Heart left ventricle (tissue), 16 donors: ENCODE data around the gene DCAF11. TPM values are rescaled to one million over a fixed set of nuclear protein-coding genes. Genes with fewer than 3 reads are reported as not detected.
A peak's percentile ranks its signal among the peaks of the same experiment; 100 is the strongest.

Experiments
- ATAC-seq, 4 donors: fragments of 200-7000 bp; cut with Tn5 transposase; one replicate each; pipeline ENCODE4 v1.9.1; 2020 to 2022; ENCODE audit warnings: moderate library complexity in 4 of 4, mild to moderate bottlenecking in 3 of 4, moderate number of reproducible peaks in 1 of 4
- DNase-seq, 5 donors: peaks; one replicate each; pipeline ENCODE4 v3.0.0-alpha.2; 2020
- H3K27ac ChIP-seq, 12 donors: fragments of 200-600 bp; sonication (generic) in 4 of 12; one replicate each; pipeline versions ENCODE4 v1.5.0 to v1.8.0; 2016 to 2022; ENCODE audit warnings: mild to moderate bottlenecking in 2 of 12
- H3K27me3 ChIP-seq, 9 donors: fragments of 200-600 bp; sonication (generic) in 2 of 9; one replicate each; pipeline versions ENCODE4 v1.5.1 to v1.8.0; 2016 to 2022; ENCODE audit warnings: mild to moderate bottlenecking in 3 of 9
- H3K36me3 ChIP-seq, 9 donors: fragments of 200-600 bp; sonication (generic) in 2 of 9; one replicate each; pipeline versions ENCODE4 v1.5.0 to v1.8.0; 2018 to 2022; ENCODE audit warnings: mild to moderate bottlenecking in 2 of 9
- H3K4me1 ChIP-seq, 12 donors: fragments of 200-600 bp; sonication (generic) in 4 of 12; one replicate each; pipeline versions ENCODE4 v1.5.0 to v1.8.0; 2016 to 2022; ENCODE audit warnings: mild to moderate bottlenecking in 3 of 12
- H3K4me3 ChIP-seq, 12 donors: fragments of 200-600 bp; sonication (generic) in 4 of 12; one replicate each; pipeline versions ENCODE4 v1.5.0 to v1.8.0; 2017 to 2022; ENCODE audit warnings: mild to moderate bottlenecking in 9 of 12, moderate library complexity in 4 of 12
- H3K9me3 ChIP-seq, 12 donors: fragments of 200-600 bp; sonication (generic) in 4 of 12; one replicate each; pipeline versions ENCODE4 v1.5.0 to v1.8.0; 2016 to 2022; ENCODE audit warnings: mild to moderate bottlenecking in 1 of 12
- POLR2A ChIP-seq, 2 donors: fragments of 450-650 bp; IDR thresholded peaks; one replicate each; pipeline ENCODE4 v1.6.1; 2017; ENCODE audit warnings: antibody characterized with exemption in 2 of 2, mild to moderate bottlenecking in 2 of 2, moderate library complexity in 2 of 2
- WGBS, 4 donors: extraction: QIAGEN DNeasy Blood & Tissue Kit in 2 of 4; methylation state at CpG; one replicate each; pipeline versions ENCODE4 v1.1.5 to v1.1.7; 2013 to 2018; 5-methylcytosine and 5-hydroxymethylcytosine counted together
- intact Hi-C, 10 donors: fragments of 100-400 bp; cut with DNase I; formaldehyde crosslinking; loops; one replicate each; pipeline versions ENCODE4 v1.11.1 to v1.14.2; 2022
- polyA plus RNA-seq, 2 donors: library from polyadenylated mRNA; stranded (reverse); fragments of 200-250 nt; gene quantifications; one replicate each; pipeline ENCODE4 v1.2.3, GENCODE V29; 2013
- total RNA-seq, 9 donors: library from RNA; depleted of rRNA in 2 of 9; stranded (reverse); fragments of >200 nt in 2 of 9; fragmentation: NEBNext Ultra II Directional in 3 of 9; extraction: Animal tissue kit (Norgen Biotek cat#: 25700) in 3 of 9; gene quantifications; one replicate each; pipeline versions ENCODE4 v1.1.0 to v1.2.4, GENCODE V29; 2016 to 2023
- TF ChIP-seq, protein P1 (sequence below), 12 donors: fragments of 200-600 bp; sonication (generic) in 4 of 12; IDR thresholded peaks; one replicate each; pipeline versions ENCODE4 v1.5.0 to v1.8.0; 2018 to 2022; ENCODE audit warnings: antibody characterized with exemption in 12 of 12, mild to moderate bottlenecking in 5 of 12
- donor health status: ischemic (EF 13 %, LVEDD 7.1; RV severe dilation, severe dysfunction).
- donor health status: healthy with polysubstance abuse.
- donor health status: DM: no; HTN: yes; CAD: no.
- donor health status: DM: no; HTN: no; CAD: no.
- donor health status: ischemic (EF 25% LVEDD 6.9; RV normal size, moderate dysfunction).
- donor health status: ischemic (EF 25% LVEDD 5.7; RV mildly dilated, moderate dysfunction).
- donor health status: healthy.
- donor health status: DM: yes; HTN: yes; CAD: no.
- donor health status: ischemic (EF 35%, LVEDD 5.7; RV mildly dilated, moderate dysfunction).
- donor health status: nonischemic (EF 11% LVEDD 7.7; RV severe dilation, severe dysfunction).
- donor health status: DM: yes; HTN: yes; CAD: no.
- donor health status: PGD.
- donor health status: ischemic (EF 29% LVEDD 5.4; RV normal size, mild dysfunction).
- donor health status: nonischemic (EF 23%, LVEDD 6.1; RV moderate dilation, normal function).

The DCAF11 gene
- total and polyA plus RNA-seq, 11 donors = 25.3 to 117 (median 75.0) TPM

DNA sequence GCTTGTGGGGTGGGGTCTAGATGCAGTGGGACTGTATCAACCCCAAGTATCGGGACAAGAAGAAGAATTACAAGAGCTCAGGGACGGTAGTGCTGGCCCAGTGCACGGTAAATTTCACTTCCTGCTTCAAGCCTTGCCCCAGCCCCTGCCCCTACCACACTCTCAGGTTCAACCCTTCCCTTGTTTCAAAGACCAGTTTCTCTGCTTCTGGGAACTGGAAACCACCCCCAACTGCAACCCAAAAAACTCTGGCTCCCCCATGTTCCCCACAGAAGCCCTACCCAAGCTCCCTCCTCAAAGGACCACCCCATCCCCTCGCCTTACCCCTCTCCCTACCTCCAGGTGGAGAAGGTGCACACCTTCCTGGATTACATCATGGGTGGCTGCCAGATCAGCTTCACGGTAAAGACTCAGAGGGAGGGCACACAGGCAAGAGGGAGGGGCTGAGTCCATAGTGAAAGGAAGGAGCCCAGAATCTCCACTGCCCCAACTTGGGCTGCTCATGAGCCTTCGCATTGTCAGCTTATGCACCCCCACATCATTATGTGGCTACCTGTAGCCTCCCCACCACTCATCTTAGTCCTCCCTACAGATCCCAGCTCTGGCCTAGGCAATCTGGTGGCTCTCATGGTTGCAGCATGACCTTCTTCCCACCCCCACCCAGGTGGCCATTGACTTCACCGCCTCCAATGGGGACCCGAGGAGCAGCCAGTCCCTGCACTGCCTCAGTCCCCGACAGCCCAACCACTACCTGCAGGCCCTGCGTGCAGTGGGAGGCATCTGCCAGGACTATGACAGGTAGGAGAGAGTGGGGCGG is 38.9 kb upstream of the DCAF11 start:
- intact Hi-C loops = no loop called here
- no peak overlapping the region for H3K27ac ChIP-seq
- H3K9me3 ChIP-seq = no peaks in the 10 kb centered on the region
- no peak for TF ChIP-seq POLR2A (IDR thresholded peaks at IDR 0.05)
- TF ChIP-seq, protein P1, sequence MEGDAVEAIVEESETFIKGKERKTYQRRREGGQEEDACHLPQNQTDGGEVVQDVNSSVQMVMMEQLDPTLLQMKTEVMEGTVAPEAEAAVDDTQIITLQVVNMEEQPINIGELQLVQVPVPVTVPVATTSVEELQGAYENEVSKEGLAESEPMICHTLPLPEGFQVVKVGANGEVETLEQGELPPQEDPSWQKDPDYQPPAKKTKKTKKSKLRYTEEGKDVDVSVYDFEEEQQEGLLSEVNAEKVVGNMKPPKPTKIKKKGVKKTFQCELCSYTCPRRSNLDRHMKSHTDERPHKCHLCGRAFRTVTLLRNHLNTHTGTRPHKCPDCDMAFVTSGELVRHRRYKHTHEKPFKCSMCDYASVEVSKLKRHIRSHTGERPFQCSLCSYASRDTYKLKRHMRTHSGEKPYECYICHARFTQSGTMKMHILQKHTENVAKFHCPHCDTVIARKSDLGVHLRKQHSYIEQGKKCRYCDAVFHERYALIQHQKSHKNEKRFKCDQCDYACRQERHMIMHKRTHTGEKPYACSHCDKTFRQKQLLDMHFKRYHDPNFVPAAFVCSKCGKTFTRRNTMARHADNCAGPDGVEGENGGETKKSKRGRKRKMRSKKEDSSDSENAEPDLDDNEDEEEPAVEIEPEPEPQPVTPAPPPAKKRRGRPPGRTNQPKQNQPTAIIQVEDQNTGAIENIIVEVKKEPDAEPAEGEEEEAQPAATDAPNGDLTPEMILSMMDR (IDR thresholded peaks at IDR 0.05) = no peak
- H3K27me3 ChIP-seq = peaks cover 0 to 39% (median 7%) of the 10 kb centered on the region in 9 donors
- no peaks in the 10 kb centered on the region for H3K36me3 ChIP-seq
- ATAC-seq (no peak), DNase-seq (no peak)
- WGBS, 4 donors = 75 to 80% (median 79%) methylated on average over 11 of the region's 11 CpGs
- H3K4me3 ChIP-seq = no peak overlapping the region
- H3K4me1 ChIP-seq = peaks cover 0 to 10% (median 2%) of the 10 kb centered on the region in 12 donors

DNA sequence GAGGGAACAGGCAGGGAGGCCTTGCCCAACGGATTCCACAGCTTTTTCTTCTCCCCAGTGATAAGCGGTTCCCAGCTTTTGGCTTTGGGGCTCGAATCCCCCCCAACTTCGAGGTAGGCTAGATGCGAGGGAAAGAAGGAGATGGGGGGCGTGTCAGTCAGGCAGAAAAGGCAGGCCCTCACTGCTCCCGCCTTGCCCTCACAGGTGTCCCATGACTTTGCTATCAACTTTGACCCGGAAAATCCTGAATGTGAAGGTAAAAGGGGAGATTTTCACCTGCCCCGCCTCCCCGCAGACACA is 38.3 kb upstream of the DCAF11 start:
- WGBS, 4 donors = 82 to 88% (median 86%) methylated on average over 9 to 10 of the region's 10 CpGs
- peak in 1 of 5 donors; percentile 15 for DNase-seq
- intact Hi-C loops = no loop called here
- Histone ChIP-seq H3K36me3 (no peaks in the 10 kb centered on the region), H3K4me3 (no peak overlapping the region), H3K27me3 (peaks cover 0 to 39% (median 9%) of the 10 kb centered on the region in 9 donors), H3K9me3 (no peaks in the 10 kb centered on the region), H3K4me1 (peaks cover 0 to 15% (median 6%) of the 10 kb centered on the region in 12 donors), H3K27ac (no peak overlapping the region)
- no peak for ATAC-seq
- TF ChIP-seq, protein P1 (IDR thresholded peaks at IDR 0.05) = no peak
- no peak for TF ChIP-seq POLR2A (IDR thresholded peaks at IDR 0.05)

DNA sequence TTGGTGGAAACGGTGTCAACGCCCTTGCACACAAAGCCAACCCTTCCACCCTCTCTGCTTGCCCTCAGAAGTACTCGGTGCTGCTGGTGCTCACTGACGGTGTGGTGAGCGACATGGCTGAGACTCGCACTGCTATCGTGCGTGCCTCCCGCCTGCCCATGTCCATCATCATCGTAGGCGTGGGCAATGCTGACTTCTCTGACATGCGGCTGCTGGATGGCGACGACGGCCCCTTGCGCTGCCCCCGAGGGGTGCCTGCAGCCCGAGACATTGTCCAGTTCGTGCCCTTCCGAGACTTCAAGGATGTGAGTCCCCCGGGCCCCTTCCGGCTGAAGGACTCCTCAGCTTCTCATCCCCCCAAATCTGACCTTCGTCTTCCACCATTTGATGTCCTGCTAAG is 37.5 kb upstream of the DCAF11 start:
- Histone ChIP-seq H3K4me3 (no peak overlapping the region), H3K4me1 (peaks cover 0 to 14% (median 10%) of the 10 kb centered on the region in 12 donors), H3K36me3 (no peaks in the 10 kb centered on the region), H3K9me3 (no peaks in the 10 kb centered on the region), H3K27ac (no peak overlapping the region), H3K27me3 (peaks cover 0 to 38% (median 8%) of the 10 kb centered on the region in 9 donors)
- ATAC-seq (no peak), DNase-seq (peak in 1 of 5 donors; percentile 36)
- 87 to 95% (median 89%) methylated on average over 19 to 23 of the region's 23 CpGs for WGBS, 4 donors
- intact Hi-C loops = no loop called here
- TF ChIP-seq, protein P1 (IDR thresholded peaks at IDR 0.05) = no peak
- no peak for TF ChIP-seq POLR2A (IDR thresholded peaks at IDR 0.05)

DNA sequence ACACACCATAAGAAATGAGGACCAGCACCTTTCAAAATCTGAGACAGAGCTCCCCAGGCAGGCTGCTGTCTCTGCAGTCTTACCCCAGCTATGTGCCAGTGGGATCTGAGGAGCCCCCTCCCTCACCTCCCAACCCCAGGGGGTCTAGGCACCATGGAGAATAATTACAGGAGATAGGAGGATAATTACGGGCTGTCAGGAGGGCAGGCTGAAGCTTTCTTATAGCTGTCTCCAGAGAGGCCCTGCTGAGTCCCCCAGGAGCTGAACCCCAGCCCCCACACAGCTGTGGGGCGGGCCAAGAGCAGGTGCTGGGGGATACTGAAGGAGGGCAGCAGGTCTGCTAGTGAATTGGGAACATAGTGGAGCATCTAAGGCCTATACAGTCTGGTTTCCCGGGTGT is 36.4 kb upstream of the DCAF11 start:
- no peak overlapping the region for H3K4me3 ChIP-seq
- TF ChIP-seq POLR2A (IDR thresholded peaks at IDR 0.05) = no peak
- TF ChIP-seq, protein P1 (IDR thresholded peaks at IDR 0.05) = no peak
- H3K27ac ChIP-seq = no peak overlapping the region
- H3K9me3 ChIP-seq = no peaks in the 10 kb centered on the region
- H3K4me1 ChIP-seq = peaks cover 0 to 14% (median 10%) of the 10 kb centered on the region in 12 donors
- WGBS, 4 donors = 72 to 86% (median 76%) methylated on average over 3 of the region's 3 CpGs
- no peaks in the 10 kb centered on the region for H3K36me3 ChIP-seq
- peaks cover 0 to 27% (median 8%) of the 10 kb centered on the region in 9 donors for H3K27me3 ChIP-seq
- DNase-seq = peak in 1 of 5 donors; percentile 13
- ATAC-seq = no peak
- intact Hi-C loops = no loop called here
